K562 (cell line): ENCODE measurements around the gene MFSD8. TPM values are rescaled to one million over a fixed set of nuclear protein-coding genes. Genes with fewer than 3 reads are reported as not detected.

Source experiments
- ATAC-seq: fragments of 200-7000 bp; cut with Tn5 transposase; 3 replicates; pipeline ENCODE4 v1.9.1; 2020; ENCODE audit warnings: moderate library complexity
- BruUV-seq: library from RNA; stranded (reverse); fragments of 400-500 nt; replicated peaks from 2 replicates; lab custom pipeline; 2021; lab: Mats Ljungman, UMichigan
- CTCF ChIA-PET: fragments of 300-600 bp; formaldehyde crosslinking; extraction: SDS; loops from one replicate; lab custom pipeline; 2021; ENCODE audit warnings: low intra/inter-chr PET ratio; lab: Yijun Ruan, JAX
- POLR2A ChIA-PET: fragments of 300-600, 350-650 bp; sonication (Branson Sonifier 250); formaldehyde crosslinking; extraction: SDS; loops from one replicate; lab custom pipeline; 2021; ENCODE audit warnings: antibody characterized with exemption, inconsistent platforms; lab: Yijun Ruan, JAX
- DNase-seq, 4 experiments: peaks; one replicate each; pipeline versions ENCODE4 v3.0.0 to v3.0.0-alpha.2; 2011 to 2018; ENCODE audit warnings: low spot score in 3 of 4, mixed read lengths in 3 of 4; ENCODE audit errors: extremely low read depth in 1 of 4
- FAIRE-seq: peaks from 2 replicates; lab custom pipeline; 2011; peaks lifted over from hg19 to GRCh38; lab: Jason Lieb, UNC
- H2AFZ ChIP-seq: 2 replicates; pipeline ENCODE4 v1.6.0; 2011; ENCODE audit warnings: low read depth, low read length, control low read depth, inconsistent platforms
- H3K27ac ChIP-seq: fragments of 200-600 bp; 3 replicates; pipeline ENCODE4 v1.8.0; 2011; ENCODE audit warnings: low read depth, mild to moderate bottlenecking, control low read depth, inconsistent platforms, low read length, moderate library complexity, mixed read lengths; ENCODE audit errors: extremely low read depth
- H3K27me3 ChIP-seq, 2 experiments: fragments of 300-600 bp in 1 of 2; 2 replicates in 1 of 2; 3 replicates in 1 of 2; pipeline versions ENCODE4 v1.6.0 to v1.8.0; 2011; ENCODE audit warnings: inconsistent platforms in 2 of 2, low read length in 2 of 2, mild to moderate bottlenecking in 1 of 2, mixed read lengths in 1 of 2, moderate library complexity in 1 of 2; ENCODE audit not compliant: control insufficient read depth in 2 of 2, insufficient read depth in 2 of 2
- H3K36me3 ChIP-seq: fragments of 300-600 bp; 3 replicates; pipeline ENCODE4 v1.8.0; 2011; ENCODE audit warnings: mild to moderate bottlenecking, low read length, inconsistent platforms; ENCODE audit not compliant: control insufficient read depth, insufficient read depth
- H3K4me1 ChIP-seq, 2 experiments: fragments of 200-600 bp in 1 of 2; replicated peaks in 1 of 2; 2 replicates in 1 of 2; 3 replicates in 1 of 2; pipeline versions ENCODE4 v1.5.1 to v1.8.0; 2011; ENCODE audit warnings: inconsistent platforms in 2 of 2, low read length in 2 of 2, mild to moderate bottlenecking in 1 of 2, mixed read lengths in 1 of 2, moderate library complexity in 1 of 2; ENCODE audit not compliant: control insufficient read depth in 2 of 2, insufficient read depth in 2 of 2
- H3K4me2 ChIP-seq: 2 replicates; pipeline ENCODE4 v1.6.1; 2011; ENCODE audit warnings: low read length, control low read depth, inconsistent platforms, mixed read lengths; ENCODE audit not compliant: insufficient read depth
- H3K4me3 ChIP-seq: fragments of 200-600 bp; sonication (generic), shearing (Covaris generic); 2 replicates; pipeline ENCODE4 v1.5.1; 2016; ENCODE audit warnings: control low read depth, inconsistent platforms
- H3K79me2 ChIP-seq: fragments of 200-600 bp; 3 replicates; pipeline ENCODE4 v1.8.0; 2011; ENCODE audit warnings: low read length, inconsistent platforms; ENCODE audit not compliant: control insufficient read depth, insufficient read depth
- H3K9ac ChIP-seq, 2 experiments: 2 replicates each; pipeline versions ENCODE4 v1.6.0 to v1.6.1; 2011; ENCODE audit warnings: low read depth in 2 of 2, low read length in 2 of 2, control low read depth in 1 of 2, inconsistent platforms in 1 of 2, mild to moderate bottlenecking in 1 of 2, mixed read lengths in 1 of 2; ENCODE audit not compliant: insufficient read depth in 1 of 2
- H3K9me1 ChIP-seq: one replicate; pipeline ENCODE4 v1.6.0; 2011; ENCODE audit warnings: inconsistent platforms, mild to moderate bottlenecking, low read length, moderate library complexity; ENCODE audit not compliant: control insufficient read depth, insufficient read depth
- H3K9me3 ChIP-seq: replicated peaks from 2 replicates; pipeline ENCODE4 v1.5.1; 2011; ENCODE audit warnings: low read depth, low read length, inconsistent platforms; ENCODE audit not compliant: control insufficient read depth, insufficient read depth
- H4K20me1 ChIP-seq: replicated peaks from 2 replicates; pipeline ENCODE4 v1.6.1; 2011; ENCODE audit warnings: low read length, inconsistent platforms, mixed read lengths; ENCODE audit not compliant: control insufficient read depth, insufficient read depth
- ATF2 ChIP-seq: sonication (generic); formaldehyde crosslinking; IDR thresholded peaks from 2 replicates; pipeline ENCODE4 v1.8.1; 2022; ENCODE audit warnings: missing genetic modification reagents
- ATF7 ChIP-seq: fragments of 450-650 bp; IDR thresholded peaks from 2 replicates; pipeline ENCODE4 v1.7.1; 2014; ENCODE audit warnings: mild to moderate bottlenecking, moderate library complexity
- CBFA2T3 ChIP-seq: fragments of 450-650 bp; IDR thresholded peaks from 2 replicates; pipeline ENCODE4 v1.6.1; 2017
- CHAMP1 ChIP-seq: fragments of 450-650 bp; IDR thresholded peaks from 2 replicates; pipeline ENCODE4 v1.6.1; 2016; ENCODE audit warnings: mild to moderate bottlenecking
- RCOR1 ChIP-seq, 2 experiments: IDR thresholded peaks; 2 replicates each; pipeline ENCODE4 v1.6.1; 2012; ENCODE audit warnings: low read depth in 2 of 2, low read length in 2 of 2, borderline replicate concordance in 1 of 2, improper control_type of control experiment in 1 of 2
- SRSF1 ChIP-seq: fragments of 200-400 bp; formaldehyde crosslinking; IDR thresholded peaks from 2 replicates; pipeline ENCODE4 v1.6.1; 2017; ENCODE audit warnings: mild to moderate bottlenecking, low read depth, low read length, moderate library complexity
- ZBED1 ChIP-seq: IDR thresholded peaks from 2 replicates; pipeline ENCODE4 v1.6.1; 2014
- ZNF57 ChIP-seq: fragments of 450-650 bp; formaldehyde crosslinking; IDR thresholded peaks from 2 replicates; pipeline ENCODE4 v1.4.0; 2020; ENCODE audit warnings: mild to moderate bottlenecking, moderate library complexity
- WGBS: fragments of 100-300 bp; shearing (Covaris generic); methylation state at CpG from one replicate; pipeline ENCODE4 v1.1.6; 2016; ENCODE audit warnings: low coverage, mixed read lengths; ENCODE audit not compliant: insufficient coverage; ENCODE audit errors: missing lambda C conversion rate; 5-methylcytosine and 5-hydroxymethylcytosine counted together
- in situ Hi-C: fragments of 300-500 bp; cut with MboI; formaldehyde crosslinking; loops from 4 replicates; pipeline ENCODE4 v1.15.0; 2018; ENCODE audit warnings: inconsistent platforms, mixed read lengths
- intact Hi-C: fragments of 100-400 bp; cut with micrococcal nuclease; formaldehyde crosslinking; loops from 2 replicates; pipeline ENCODE4 v1.14.2; 2022
- polyA plus RNA-seq, 8 experiments: library from polyadenylated mRNA; depleted of rRNA in 4 of 8; stranded (reverse) in 5 of 8; unstranded in 3 of 8; fragments of >200 nt; fragmentation: Nextera tagmentation in 2 of 8; fragmentation: Illumina TruSeq in 1 of 8; extraction: Ambion mirVana in 2 of 8; extraction: Trizol in 1 of 8; gene quantifications; 2 replicates each; pipeline versions ENCODE4 v1.2.1 to v1.2.3, GENCODE V29; 2011 to 2014; ENCODE audit warnings: inconsistent platforms in 1 of 8, missing spikeins in 1 of 8
- total RNA-seq, 7 experiments: library from RNA; depleted of rRNA in 6 of 7; stranded (reverse); fragments of >200 nt in 6 of 7; fragmentation: Illumina TruSeq in 2 of 7; extraction: Trizol in 2 of 7; gene quantifications; 2 replicates each; pipeline versions ENCODE4 v1.2.1 to v1.2.3, GENCODE V29; 2011 to 2021; ENCODE audit warnings: low replicate concordance in 1 of 7
- TF ChIP-seq, protein P1 (sequence below): fragments of 450-650 bp; IDR thresholded peaks from 2 replicates; pipeline ENCODE4 v1.6.1; 2017; ENCODE audit warnings: antibody characterized with exemption, mild to moderate bottlenecking
- TF ChIP-seq, protein P2 (sequence below): fragments of 250-450 bp; sonication (Bioruptor Pico); IDR thresholded peaks from 2 replicates; pipeline ENCODE4 v1.5.0; 2021; ENCODE audit warnings: mild to moderate bottlenecking, borderline replicate concordance

Gene MFSD8
- total and polyA plus RNA-seq, 9 of the 15 experiments (the other 6 are each of a cell fraction or from before 2014, with no cell fraction given): 7.0 to 27.2 (median 18.7) TPM

DNA sequence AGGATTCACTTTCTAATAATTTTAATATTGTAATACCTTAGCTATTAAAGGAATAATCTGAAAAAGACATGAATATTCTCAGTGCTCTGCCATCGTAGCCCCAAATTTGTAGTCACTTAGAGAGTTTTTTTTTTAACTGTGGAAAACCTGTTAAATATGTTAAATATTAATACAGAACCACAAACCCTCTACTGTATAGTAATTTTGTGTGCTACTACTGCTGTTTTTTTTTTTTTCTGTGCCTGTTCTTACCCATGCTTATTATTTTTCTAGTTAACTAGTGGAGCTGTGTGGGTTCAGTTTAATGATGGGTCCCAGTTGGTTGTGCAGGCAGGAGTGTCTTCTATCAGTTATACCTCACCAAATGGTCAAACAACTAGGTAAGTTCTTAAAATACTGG, 68.4 kb downstream of the MFSD8 start:
- WGBS: 95% methylated on average over 1 of the region's 1 CpG
- Histone ChIP-seq H3K4me3 (no peak overlapping the region), H3K9me1 (no peaks in the 10 kb centered on the region), H2AFZ (no peak overlapping the region), H3K79me2 (no peaks in the 10 kb centered on the region; the same call in 2 of the 3 replicates), H3K36me3 (peaks cover 70% of the 10 kb centered on the region), H4K20me1 (no peaks in the 10 kb centered on the region), H3K4me1 (no peaks in the 10 kb centered on the region), H3K27me3 (no peaks in the 10 kb centered on the region), H3K9ac (no peak overlapping the region), H3K27ac (no peak overlapping the region), H3K9me3 (no peaks in the 10 kb centered on the region), H3K4me2 (no peak overlapping the region)
- in situ Hi-C loops: no loop called here
- no peak for DNase-seq
- POLR2A ChIA-PET: no interaction called here
- no peak for FAIRE-seq
- ATAC-seq: no peak
- BruUV-seq: no TSS peak
- TF ChIP-seq CHAMP1 (no peak), SRSF1 (no peak), ZNF57 (no peak), ATF2 (no peak), CBFA2T3 (no peak), ATF7 (no peak), RCOR1 (IDR thresholded peaks at IDR 0.05; ENCODE audit: borderline replicate concordance in 1 of 2, low read depth in 2 of 2, low read length in 2 of 2) (no peak), ZBED1 (no peak)
- TF ChIP-seq, protein P1, sequence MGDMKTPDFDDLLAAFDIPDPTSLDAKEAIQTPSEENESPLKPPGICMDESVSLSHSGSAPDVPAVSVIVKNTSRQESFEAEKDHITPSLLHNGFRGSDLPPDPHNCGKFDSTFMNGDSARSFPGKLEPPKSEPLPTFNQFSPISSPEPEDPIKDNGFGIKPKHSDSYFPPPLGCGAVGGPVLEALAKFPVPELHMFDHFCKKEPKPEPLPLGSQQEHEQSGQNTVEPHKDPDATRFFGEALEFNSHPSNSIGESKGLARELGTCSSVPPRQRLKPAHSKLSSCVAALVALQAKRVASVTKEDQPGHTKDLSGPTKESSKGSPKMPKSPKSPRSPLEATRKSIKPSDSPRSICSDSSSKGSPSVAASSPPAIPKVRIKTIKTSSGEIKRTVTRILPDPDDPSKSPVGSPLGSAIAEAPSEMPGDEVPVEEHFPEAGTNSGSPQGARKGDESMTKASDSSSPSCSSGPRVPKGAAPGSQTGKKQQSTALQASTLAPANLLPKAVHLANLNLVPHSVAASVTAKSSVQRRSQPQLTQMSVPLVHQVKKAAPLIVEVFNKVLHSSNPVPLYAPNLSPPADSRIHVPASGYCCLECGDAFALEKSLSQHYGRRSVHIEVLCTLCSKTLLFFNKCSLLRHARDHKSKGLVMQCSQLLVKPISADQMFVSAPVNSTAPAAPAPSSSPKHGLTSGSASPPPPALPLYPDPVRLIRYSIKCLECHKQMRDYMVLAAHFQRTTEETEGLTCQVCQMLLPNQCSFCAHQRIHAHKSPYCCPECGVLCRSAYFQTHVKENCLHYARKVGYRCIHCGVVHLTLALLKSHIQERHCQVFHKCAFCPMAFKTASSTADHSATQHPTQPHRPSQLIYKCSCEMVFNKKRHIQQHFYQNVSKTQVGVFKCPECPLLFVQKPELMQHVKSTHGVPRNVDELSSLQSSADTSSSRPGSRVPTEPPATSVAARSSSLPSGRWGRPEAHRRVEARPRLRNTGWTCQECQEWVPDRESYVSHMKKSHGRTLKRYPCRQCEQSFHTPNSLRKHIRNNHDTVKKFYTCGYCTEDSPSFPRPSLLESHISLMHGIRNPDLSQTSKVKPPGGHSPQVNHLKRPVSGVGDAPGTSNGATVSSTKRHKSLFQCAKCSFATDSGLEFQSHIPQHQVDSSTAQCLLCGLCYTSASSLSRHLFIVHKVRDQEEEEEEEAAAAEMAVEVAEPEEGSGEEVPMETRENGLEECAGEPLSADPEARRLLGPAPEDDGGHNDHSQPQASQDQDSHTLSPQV: no peak
- TF ChIP-seq, protein P2, sequence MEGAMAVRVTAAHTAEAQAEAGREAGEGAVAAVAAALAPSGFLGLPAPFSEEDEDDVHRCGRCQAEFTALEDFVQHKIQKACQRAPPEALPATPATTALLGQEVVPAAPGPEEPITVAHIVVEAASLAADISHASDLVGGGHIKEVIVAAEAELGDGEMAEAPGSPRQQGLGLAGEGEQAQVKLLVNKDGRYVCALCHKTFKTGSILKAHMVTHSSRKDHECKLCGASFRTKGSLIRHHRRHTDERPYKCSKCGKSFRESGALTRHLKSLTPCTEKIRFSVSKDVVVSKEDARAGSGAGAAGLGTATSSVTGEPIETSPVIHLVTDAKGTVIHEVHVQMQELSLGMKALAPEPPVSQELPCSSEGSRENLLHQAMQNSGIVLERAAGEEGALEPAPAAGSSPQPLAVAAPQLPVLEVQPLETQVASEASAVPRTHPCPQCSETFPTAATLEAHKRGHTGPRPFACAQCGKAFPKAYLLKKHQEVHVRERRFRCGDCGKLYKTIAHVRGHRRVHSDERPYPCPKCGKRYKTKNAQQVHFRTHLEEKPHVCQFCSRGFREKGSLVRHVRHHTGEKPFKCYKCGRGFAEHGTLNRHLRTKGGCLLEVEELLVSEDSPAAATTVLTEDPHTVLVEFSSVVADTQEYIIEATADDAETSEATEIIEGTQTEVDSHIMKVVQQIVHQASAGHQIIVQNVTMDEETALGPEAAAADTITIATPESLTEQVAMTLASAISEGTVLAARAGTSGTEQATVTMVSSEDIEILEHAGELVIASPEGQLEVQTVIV (CRISPR knock-in tag): no peak
- intact Hi-C loops: no loop called here
- CTCF ChIA-PET: no interaction called here
